Neural progenitor cell (in vitro differentiated cells): ENCODE data around the gene NHP2. TPM values are rescaled to one million over a fixed set of nuclear protein-coding genes. Genes with fewer than 3 reads are reported as not detected.

Source experiments
- DNase-seq: peaks from one replicate; pipeline ENCODE4 v3.0.0-alpha.2; 2016; ENCODE audit warnings: low spot score
- H2AFZ ChIP-seq: fragments of 200-600 bp; sonication (generic); replicated peaks from 2 replicates; pipeline ENCODE4 v1.6.1; 2016; ENCODE audit warnings: antibody characterized with exemption
- H3F3A ChIP-seq: fragments of 200-600 bp; sonication (generic); 2 replicates; pipeline ENCODE4 v1.6.1; 2016; ENCODE audit warnings: antibody characterized with exemption, low read depth
- H3K27ac ChIP-seq: fragments of 200-600 bp; sonication (generic); 2 replicates; pipeline ENCODE4 v1.5.1; 2016; ENCODE audit warnings: mild to moderate bottlenecking
- H3K27me3 ChIP-seq: fragments of 200-600 bp; sonication (generic); 2 replicates; pipeline ENCODE4 v1.6.1; 2016; ENCODE audit warnings: mild to moderate bottlenecking, moderate library complexity
- H3K36me3 ChIP-seq: fragments of 200-600 bp; sonication (generic); 2 replicates; pipeline ENCODE4 v1.5.1; 2016
- H3K4me1 ChIP-seq: fragments of 200-600 bp; sonication (generic); 2 replicates; pipeline ENCODE4 v1.6.1; 2016; ENCODE audit warnings: mixed run types
- H3K4me2 ChIP-seq: fragments of 200-600 bp; sonication (generic); 2 replicates; pipeline ENCODE4 v1.6.1; 2016
- H3K4me3 ChIP-seq: fragments of 200-600 bp; sonication (generic); 2 replicates; pipeline ENCODE4 v1.5.1; 2016
- H3K79me2 ChIP-seq: fragments of 200-600 bp; sonication (generic); 2 replicates; pipeline ENCODE4 v1.6.1; 2016; ENCODE audit warnings: low read depth
- H3K9ac ChIP-seq: fragments of 200-600 bp; sonication (generic); 2 replicates; pipeline ENCODE4 v1.6.1; 2016
- H3K9me3 ChIP-seq: fragments of 200-600 bp; sonication (generic); 2 replicates; pipeline ENCODE4 v1.5.1; 2016; ENCODE audit warnings: low read depth
- H4K20me1 ChIP-seq: fragments of 200-600 bp; sonication (generic); 2 replicates; pipeline ENCODE4 v1.6.1; 2016; ENCODE audit warnings: low read depth
- H3K27ac Mint-ChIP-seq: 3 replicates; pipeline ENCODE4 v1.8.0; 2021; ENCODE audit warnings: mixed read lengths
- H3K27me3 Mint-ChIP-seq: 2 replicates; pipeline ENCODE4 v1.8.0; 2022; ENCODE audit warnings: low read depth, mild to moderate bottlenecking, inconsistent platforms, moderate library complexity, mixed read lengths; ENCODE audit not compliant: insufficient read depth
- H3K36me3 Mint-ChIP-seq: 3 replicates; pipeline ENCODE4 v1.8.0; 2021; ENCODE audit warnings: mixed read lengths
- H3K4me1 Mint-ChIP-seq: 3 replicates; pipeline ENCODE4 v1.8.0; 2021; ENCODE audit warnings: mixed read lengths
- H3K4me3 Mint-ChIP-seq: 3 replicates; pipeline ENCODE4 v1.8.0; 2021; ENCODE audit warnings: mild to moderate bottlenecking, moderate library complexity, mixed read lengths
- H3K9me3 Mint-ChIP-seq: 3 replicates; pipeline ENCODE4 v1.8.0; 2020; ENCODE audit warnings: mixed read lengths
- CTCF ChIP-seq: fragments of 200-600 bp; sonication (generic); IDR thresholded peaks from 2 replicates; pipeline ENCODE4 v1.5.1; 2017; ENCODE audit warnings: antibody characterized with exemption, mild to moderate bottlenecking
- EZH2 ChIP-seq: fragments of 200-600 bp; sonication (generic); IDR thresholded peaks from 2 replicates; pipeline ENCODE4 v1.6.1; 2017; ENCODE audit warnings: antibody characterized with exemption, mild to moderate bottlenecking, moderate library complexity
- EZH2phosphoT487 ChIP-seq: fragments of 200-600 bp; sonication (generic); IDR thresholded peaks from 2 replicates; pipeline ENCODE4 v1.6.1; 2017; ENCODE audit warnings: antibody characterized with exemption
- total RNA-seq: library from RNA; depleted of rRNA; stranded (reverse); fragments of >200 nt; gene quantifications from 2 replicates; pipeline ENCODE4 v1.2.3, GENCODE V29; 2015; ENCODE audit warnings: low replicate concordance

The NHP2 gene
- total RNA-seq, 1 donor from 2014 or later, result 357 TPM

GRCh38 chr5:178145965-178146820 is 7.5 kb downstream of the NHP2 start:
- Histone ChIP-seq H3K36me3 (no peaks in the 10 kb centered on the region), H4K20me1 (peaks cover 12% of the 10 kb centered on the region), H3K9ac (no peak overlapping the region), H3K4me1 (no peaks in the 10 kb centered on the region), H2AFZ (no peak overlapping the region), H3F3A (peaks cover 10% of the 10 kb centered on the region), H3K4me3 (no peak overlapping the region), H3K27me3 (no peaks in the 10 kb centered on the region), H3K4me2 (no peak overlapping the region), H3K9me3 (no peaks in the 10 kb centered on the region), H3K27ac (no peak overlapping the region), H3K79me2 (no peaks in the 10 kb centered on the region)
- no peaks in the 10 kb centered on the region for H3K9me3 Mint-ChIP-seq
- no peak overlapping the region for H3K4me3 Mint-ChIP-seq
- peaks cover 40% of the 10 kb centered on the region for H3K36me3 Mint-ChIP-seq
- no peak overlapping the region for H3K27ac Mint-ChIP-seq
- DNase-seq, result peak; percentile 81
- no peaks in the 10 kb centered on the region for H3K4me1 Mint-ChIP-seq
- peaks cover 4% of the 10 kb centered on the region for H3K27me3 Mint-ChIP-seq
- TF ChIP-seq EZH2phosphoT487 (no peak), CTCF (peak; percentile 89), EZH2 (no peak)

DNA sequence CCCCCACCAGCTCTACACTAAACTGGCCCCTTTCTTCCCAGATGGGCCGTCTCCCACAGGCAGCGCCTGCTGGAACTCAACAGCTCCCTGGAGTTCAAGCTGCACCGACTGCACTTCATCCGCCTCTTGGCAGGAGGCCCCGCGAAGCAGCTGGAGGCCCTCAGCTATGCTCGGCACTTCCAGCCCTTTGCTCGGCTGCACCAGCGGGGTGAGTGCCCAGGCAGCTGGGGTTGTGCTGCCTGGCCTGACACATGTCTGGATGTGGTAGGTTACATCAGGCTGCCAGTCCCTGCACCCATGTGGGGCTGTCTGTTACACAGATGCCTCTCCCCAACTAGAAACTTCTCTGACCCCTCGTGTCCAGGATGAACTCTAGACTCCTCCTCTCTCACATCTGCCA is 9.8 kb downstream of the NHP2 start:
- H3K4me1 Mint-ChIP-seq, result no peaks in the 10 kb centered on the region
- no peak for DNase-seq
- no peak overlapping the region for H3K4me3 ChIP-seq
- no peaks in the 10 kb centered on the region for H3K4me1 ChIP-seq
- H3K79me2 ChIP-seq, result no peaks in the 10 kb centered on the region
- no peaks in the 10 kb centered on the region for H3K9me3 Mint-ChIP-seq
- no peak overlapping the region for H3K27ac ChIP-seq
- no peak overlapping the region for H2AFZ ChIP-seq
- H3K27me3 Mint-ChIP-seq, result no peaks in the 10 kb centered on the region
- no peak overlapping the region for H3K9ac ChIP-seq
- no peak overlapping the region for H3K27ac Mint-ChIP-seq
- H3K4me3 Mint-ChIP-seq, result no peak overlapping the region
- peaks cover 7% of the 10 kb centered on the region for H3F3A ChIP-seq
- no peaks in the 10 kb centered on the region for H3K27me3 ChIP-seq
- TF ChIP-seq CTCF (no peak), EZH2phosphoT487 (no peak), EZH2 (no peak)
- no peak overlapping the region for H3K4me2 ChIP-seq
- no peaks in the 10 kb centered on the region for H3K36me3 ChIP-seq
- no peaks in the 10 kb centered on the region for H3K9me3 ChIP-seq
- peaks cover 12% of the 10 kb centered on the region for H4K20me1 ChIP-seq
- H3K36me3 Mint-ChIP-seq, result peaks cover 37% of the 10 kb centered on the region

DNA sequence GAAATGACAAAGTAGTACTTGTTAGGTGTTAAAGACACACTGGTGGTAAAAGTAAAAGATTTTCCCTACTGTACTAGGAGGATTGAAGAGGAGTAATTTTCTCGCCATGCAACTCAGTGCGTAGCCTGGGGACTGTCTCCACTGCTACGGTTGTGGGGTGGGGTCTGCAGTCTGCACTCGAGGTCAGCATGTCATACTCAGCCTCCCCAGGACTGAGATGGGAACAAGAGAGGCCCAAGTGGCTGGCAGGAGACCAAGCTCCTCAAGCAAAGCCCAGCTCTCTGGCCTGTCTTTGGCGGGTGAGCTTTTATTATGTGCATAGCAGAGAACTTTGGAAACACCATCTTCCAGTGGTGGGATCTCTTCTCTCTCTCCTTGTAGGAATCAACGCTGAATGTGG is 10.4 kb downstream of the NHP2 start:
- TF ChIP-seq EZH2, result no peak
- TF ChIP-seq EZH2phosphoT487, result no peak
- no peak for TF ChIP-seq CTCF
- H3K9ac ChIP-seq, result no peak overlapping the region
- no peaks in the 10 kb centered on the region for H3K27me3 Mint-ChIP-seq
- H3K27ac ChIP-seq, result no peak overlapping the region
- no peak overlapping the region for H3K4me3 Mint-ChIP-seq
- H3K36me3 ChIP-seq, result no peaks in the 10 kb centered on the region
- H3K27ac Mint-ChIP-seq, result no peak overlapping the region
- H2AFZ ChIP-seq, result no peak overlapping the region
- no peak overlapping the region for H3K4me2 ChIP-seq
- no peaks in the 10 kb centered on the region for H3K9me3 Mint-ChIP-seq
- H3K36me3 Mint-ChIP-seq, result peaks cover 32% of the 10 kb centered on the region
- peaks cover 9% of the 10 kb centered on the region for H4K20me1 ChIP-seq
- no peaks in the 10 kb centered on the region for H3K4me1 Mint-ChIP-seq
- H3K4me1 ChIP-seq, result no peaks in the 10 kb centered on the region
- no peak for DNase-seq
- no peaks in the 10 kb centered on the region for H3K9me3 ChIP-seq
- H3K27me3 ChIP-seq, result no peaks in the 10 kb centered on the region
- no peak overlapping the region for H3K4me3 ChIP-seq
- H3F3A ChIP-seq, result peaks cover 5% of the 10 kb centered on the region
- no peaks in the 10 kb centered on the region for H3K79me2 ChIP-seq
